OCI-LY1 (cell line): Measurements from ENCODE around the gene HNRNPA2B1.

Source experiments
- H2AFZ ChIP-seq: fragments of 200-600 bp; sonication (generic), shearing (Covaris generic); 2 replicates; pipeline ENCODE4 v1.6.0; 2014; ENCODE audit warnings: antibody characterized with exemption, mild to moderate bottlenecking, low read length
- H3F3A ChIP-seq: fragments of 200-600 bp; sonication (generic), shearing (Covaris generic); 2 replicates; pipeline ENCODE4 v1.6.0; 2014; ENCODE audit warnings: mild to moderate bottlenecking, antibody characterized with exemption, low read length, moderate library complexity; ENCODE audit not compliant: insufficient read depth
- H3K27ac ChIP-seq: fragments of 200-600 bp; sonication (generic); 2 replicates; pipeline ENCODE4 v1.5.1; 2014; ENCODE audit warnings: low read length, mixed run types, mild to moderate bottlenecking, low read depth; ENCODE audit not compliant: poor library complexity, severe bottlenecking
- H3K27me3 ChIP-seq: fragments of 200-600 bp; sonication (generic); 2 replicates; pipeline ENCODE4 v1.6.0; 2014; ENCODE audit warnings: antibody characterized with exemption, mild to moderate bottlenecking, low read length, moderate library complexity; ENCODE audit not compliant: insufficient read depth
- H3K36me3 ChIP-seq: fragments of 200-600 bp; sonication (generic); 2 replicates; pipeline ENCODE4 v1.6.1; 2014; ENCODE audit warnings: mild to moderate bottlenecking, antibody characterized with exemption, low read length, moderate library complexity, mixed read lengths; ENCODE audit not compliant: insufficient read depth
- H3K4me1 ChIP-seq: fragments of 200-600 bp; sonication (generic); 2 replicates; pipeline ENCODE4 v1.5.1; 2014; ENCODE audit warnings: mild to moderate bottlenecking, low read length, moderate library complexity; ENCODE audit not compliant: insufficient read depth, severe bottlenecking
- H3K4me2 ChIP-seq: fragments of 200-600 bp; sonication (generic), shearing (Covaris generic); 2 replicates; pipeline ENCODE4 v1.6.1; 2014; ENCODE audit warnings: low read length
- H3K4me3 ChIP-seq: fragments of 200-600 bp; sonication (generic); 2 replicates; pipeline ENCODE4 v1.5.1; 2014; ENCODE audit warnings: low read length, low read depth, mild to moderate bottlenecking, mixed read lengths; ENCODE audit not compliant: poor library complexity, severe bottlenecking
- H3K79me2 ChIP-seq: fragments of 200-600 bp; shearing (Covaris generic); 2 replicates; pipeline ENCODE4 v1.6.1; 2016; ENCODE audit warnings: mixed run types, low read length, mixed read lengths; ENCODE audit not compliant: insufficient read depth
- H3K9ac ChIP-seq: fragments of 200-600 bp; sonication (generic), shearing (Covaris generic); 2 replicates; pipeline ENCODE4 v1.6.1; 2014; ENCODE audit warnings: mild to moderate bottlenecking, low read length, mixed read lengths
- H3K9me2 ChIP-seq: fragments of 200-600 bp; sonication (generic), shearing (Covaris generic); 2 replicates; pipeline ENCODE4 v1.6.1; 2014; ENCODE audit warnings: low read depth, mild to moderate bottlenecking, low read length, mixed read lengths
- H3K9me3 ChIP-seq: fragments of 200-600 bp; shearing (Covaris generic); 2 replicates; pipeline ENCODE4 v1.6.1; 2014; ENCODE audit warnings: low read length, mixed read lengths
- H4K20me1 ChIP-seq: fragments of 200-600 bp; sonication (generic), shearing (Covaris generic); 2 replicates; pipeline ENCODE4 v1.6.0; 2016; ENCODE audit warnings: mild to moderate bottlenecking, low read length; ENCODE audit not compliant: insufficient read depth
- EZH2 ChIP-seq: fragments of 200-600 bp; sonication (generic), shearing (Covaris generic); IDR thresholded peaks from 2 replicates; pipeline ENCODE4 v1.8.0; 2017; ENCODE audit warnings: borderline replicate concordance, mixed run types, mild to moderate bottlenecking, antibody characterized with exemption, low read length, moderate library complexity, mixed read lengths
- TF ChIP-seq, protein P1 (sequence below): fragments of 200-600 bp; sonication (generic), shearing (Covaris generic); IDR thresholded peaks from 2 replicates; pipeline ENCODE4 v1.5.1; 2017; ENCODE audit warnings: mild to moderate bottlenecking, antibody characterized with exemption, low read length, moderate library complexity, mixed read lengths

HNRNPA2B1 gene

DNA sequence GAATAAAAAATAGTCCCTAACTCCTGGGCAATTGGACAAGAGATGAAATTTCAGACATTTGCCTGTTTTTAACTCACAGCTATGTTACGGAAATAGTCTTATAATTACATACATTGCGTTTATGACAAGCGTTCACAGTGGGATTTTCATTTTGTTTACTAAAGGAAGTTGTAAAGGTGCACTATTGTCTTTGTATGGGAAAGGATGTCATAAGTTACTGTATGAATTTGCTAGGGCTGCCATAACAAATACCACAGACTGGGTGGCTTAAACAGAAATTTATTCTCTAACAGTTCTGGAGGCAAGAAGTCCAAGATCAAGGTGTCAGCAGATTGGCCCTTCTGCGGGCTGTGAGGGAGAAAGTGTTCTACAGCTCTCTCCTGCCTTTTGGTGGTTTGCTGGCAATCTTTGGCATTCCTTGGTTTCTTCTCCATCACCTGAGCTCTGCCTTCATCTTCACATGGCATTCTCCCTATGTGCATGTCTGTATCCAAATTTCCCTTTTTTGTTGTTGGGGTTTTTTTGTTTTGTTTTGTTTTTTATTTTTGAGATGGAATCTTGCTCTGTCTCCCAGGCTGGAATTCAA lies 42.9 kb downstream of the HNRNPA2B1 start:
- Histone ChIP-seq H4K20me1 (no peaks in the 10 kb centered on the region), H3K27ac (peak overlapping the region; percentile 94), H3K4me1 (peaks cover 72% of the 10 kb centered on the region), H3K4me2 (peak overlapping the region; percentile 94), H3K79me2 (peaks cover 83% of the 10 kb centered on the region), H3K36me3 (no peaks in the 10 kb centered on the region), H3K9me2 (no peaks in the 10 kb centered on the region), H3K4me3 (peak overlapping the region; percentile 53), H2AFZ (no peak overlapping the region), H3K27me3 (no peaks in the 10 kb centered on the region), H3F3A (no peaks in the 10 kb centered on the region), H3K9ac (peak overlapping the region; percentile 8; the same call in 1 of the 2 replicates), H3K9me3 (no peaks in the 10 kb centered on the region)
- TF ChIP-seq, protein P1, sequence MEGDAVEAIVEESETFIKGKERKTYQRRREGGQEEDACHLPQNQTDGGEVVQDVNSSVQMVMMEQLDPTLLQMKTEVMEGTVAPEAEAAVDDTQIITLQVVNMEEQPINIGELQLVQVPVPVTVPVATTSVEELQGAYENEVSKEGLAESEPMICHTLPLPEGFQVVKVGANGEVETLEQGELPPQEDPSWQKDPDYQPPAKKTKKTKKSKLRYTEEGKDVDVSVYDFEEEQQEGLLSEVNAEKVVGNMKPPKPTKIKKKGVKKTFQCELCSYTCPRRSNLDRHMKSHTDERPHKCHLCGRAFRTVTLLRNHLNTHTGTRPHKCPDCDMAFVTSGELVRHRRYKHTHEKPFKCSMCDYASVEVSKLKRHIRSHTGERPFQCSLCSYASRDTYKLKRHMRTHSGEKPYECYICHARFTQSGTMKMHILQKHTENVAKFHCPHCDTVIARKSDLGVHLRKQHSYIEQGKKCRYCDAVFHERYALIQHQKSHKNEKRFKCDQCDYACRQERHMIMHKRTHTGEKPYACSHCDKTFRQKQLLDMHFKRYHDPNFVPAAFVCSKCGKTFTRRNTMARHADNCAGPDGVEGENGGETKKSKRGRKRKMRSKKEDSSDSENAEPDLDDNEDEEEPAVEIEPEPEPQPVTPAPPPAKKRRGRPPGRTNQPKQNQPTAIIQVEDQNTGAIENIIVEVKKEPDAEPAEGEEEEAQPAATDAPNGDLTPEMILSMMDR = no peak
- TF ChIP-seq EZH2 = no peak

GRCh38 chr7:26156451-26157420 lies 43.8 kb downstream of the HNRNPA2B1 start:
- H3K27ac ChIP-seq = peak overlapping the region; percentile 94
- no peak for TF ChIP-seq EZH2
- TF ChIP-seq, protein P1 = no peak

GRCh38 chr7:26155531-26156375 lies 44.8 kb downstream of the HNRNPA2B1 start:
- H3K9ac ChIP-seq = peak overlapping the region; percentile 56

More at GRCh38 chr7:26156451-26157420, 43.8 kb downstream of the HNRNPA2B1 start:
- Histone ChIP-seq H3K9me2 (no peaks in the 10 kb centered on the region), H3K9ac (peak overlapping the region; percentile 56), H3K4me1 (peaks cover 73% of the 10 kb centered on the region), H3K9me3 (no peaks in the 10 kb centered on the region), H3K27me3 (no peaks in the 10 kb centered on the region), H4K20me1 (no peaks in the 10 kb centered on the region), H3K79me2 (peaks cover 76% of the 10 kb centered on the region), H3K4me2 (peak overlapping the region; percentile 94), H3F3A (no peaks in the 10 kb centered on the region), H3K36me3 (no peaks in the 10 kb centered on the region), H3K4me3 (peak overlapping the region; percentile 53), H2AFZ (no peak overlapping the region)

More at GRCh38 chr7:26155531-26156375, 44.8 kb downstream of the HNRNPA2B1 start:
- Histone ChIP-seq H3K36me3 (no peaks in the 10 kb centered on the region), H2AFZ (no peak overlapping the region), H3K27me3 (no peaks in the 10 kb centered on the region), H3K27ac (peak overlapping the region; percentile 94), H4K20me1 (no peaks in the 10 kb centered on the region), H3K9me2 (no peaks in the 10 kb centered on the region), H3K9me3 (no peaks in the 10 kb centered on the region), H3K79me2 (peaks cover 68% of the 10 kb centered on the region), H3K4me3 (peak overlapping the region; percentile 53), H3F3A (no peaks in the 10 kb centered on the region), H3K4me1 (peaks cover 83% of the 10 kb centered on the region), H3K4me2 (peak overlapping the region; percentile 94)
- TF ChIP-seq, protein P1 = no peak
- no peak for TF ChIP-seq EZH2
